IMR-90 (cell line): Measurements from ENCODE around the gene LPXN. TPM values are rescaled to one million over a fixed set of nuclear protein-coding genes. Genes with fewer than 3 reads are reported as not detected.

Experiments used
- ATAC-seq: fragments of 200-7000 bp; cut with Tn5 transposase; 2 replicates; pipeline ENCODE4 v1.9.1; 2020; ENCODE audit warnings: low read depth, mild to moderate bottlenecking, moderate library complexity
- BruUV-seq: library from RNA; stranded (reverse); fragments of 400-500 nt; replicated peaks from 2 replicates; lab custom pipeline; 2021; lab: Mats Ljungman, UMichigan
- CTCF ChIA-PET: fragments of 300-600 bp; formaldehyde crosslinking; extraction: SDS; loops from one replicate; lab custom pipeline; 2021; ENCODE audit warnings: antibody characterized with exemption; lab: Yijun Ruan, JAX
- POLR2A ChIA-PET: fragments of 300-600 bp; sonication (Branson Sonifier 250); formaldehyde crosslinking; loops from one replicate; lab custom pipeline; 2022; ENCODE audit warnings: antibody characterized with exemption; ENCODE audit not compliant: unreplicated experiment; lab: Charles Lee
- DNase-seq: peaks from one replicate; pipeline ENCODE4 v3.0.0; 2013
- H2AFZ ChIP-seq: replicated peaks from 2 replicates; pipeline ENCODE3; 2013; ENCODE audit warnings: low read length, mild to moderate bottlenecking; ENCODE audit not compliant: poor library complexity
- H2AK5ac ChIP-seq: 2 replicates; pipeline ENCODE4 v1.6.1; 2013; ENCODE audit warnings: low read depth, low read length, inconsistent platforms
- H2AK9ac ChIP-seq: replicated peaks from 2 replicates; pipeline ENCODE3; 2013; ENCODE audit warnings: mild to moderate bottlenecking, low read depth, low read length, moderate library complexity; ENCODE audit not compliant: poor library complexity
- H2BK120ac ChIP-seq: 2 replicates; pipeline ENCODE4 v1.6.1; 2013; ENCODE audit warnings: low read depth, low read length, inconsistent platforms
- H2BK15ac ChIP-seq: 3 replicates; pipeline ENCODE4 v1.6.1; 2013; ENCODE audit warnings: low read depth, low read length, inconsistent platforms
- H2BK20ac ChIP-seq: 2 replicates; pipeline ENCODE4 v1.6.1; 2013; ENCODE audit warnings: low read depth, mild to moderate bottlenecking, inconsistent platforms, low read length, moderate library complexity
- H2BK5ac ChIP-seq: 2 replicates; pipeline ENCODE4 v1.6.1; 2013; ENCODE audit warnings: mild to moderate bottlenecking, low read depth, low read length, inconsistent platforms; ENCODE audit not compliant: poor library complexity, severe bottlenecking
- H3K14ac ChIP-seq: replicated peaks from 2 replicates; pipeline ENCODE4 v1.6.1; 2013; ENCODE audit warnings: low read depth, low read length, inconsistent platforms
- H3K18ac ChIP-seq: 2 replicates; pipeline ENCODE4 v1.6.1; 2013; ENCODE audit warnings: low read depth, low read length, control low read depth
- H3K23ac ChIP-seq: 2 replicates; pipeline ENCODE4 v1.6.1; 2013; ENCODE audit warnings: low read depth, low read length, inconsistent platforms
- H3K27ac ChIP-seq: 2 replicates; pipeline ENCODE4 v1.5.1; 2013; ENCODE audit warnings: mild to moderate bottlenecking, control low read depth, low read length; ENCODE audit not compliant: insufficient read depth
- H3K27me3 ChIP-seq: 2 replicates; pipeline ENCODE4 v1.6.1; 2013; ENCODE audit warnings: low read length; ENCODE audit not compliant: control insufficient read depth, insufficient read depth
- H3K36me3 ChIP-seq: 2 replicates; pipeline ENCODE4 v1.6.1; 2013; ENCODE audit warnings: low read length, mixed read lengths; ENCODE audit not compliant: control insufficient read depth, insufficient read depth
- H3K4ac ChIP-seq: 2 replicates; pipeline ENCODE4 v1.6.1; 2013; ENCODE audit warnings: low read depth, low read length, inconsistent platforms
- H3K4me1 ChIP-seq: 2 replicates; pipeline ENCODE4 v1.6.1; 2013; ENCODE audit warnings: low read length, mixed read lengths; ENCODE audit not compliant: control insufficient read depth, insufficient read depth
- H3K4me2 ChIP-seq: 2 replicates; pipeline ENCODE4 v1.6.1; 2013; ENCODE audit warnings: low read depth, mild to moderate bottlenecking, control low read depth, low read length, moderate library complexity
- H3K4me3 ChIP-seq: 2 replicates; pipeline ENCODE4 v1.5.1; 2013; ENCODE audit warnings: low read depth, mild to moderate bottlenecking, control low read depth, low read length, moderate library complexity; ENCODE audit not compliant: insufficient read depth
- H3K56ac ChIP-seq: 2 replicates; pipeline ENCODE4 v1.6.1; 2013; ENCODE audit warnings: low read length, inconsistent platforms; ENCODE audit not compliant: insufficient read depth; ENCODE audit errors: extremely low read depth
- H3K79me1 ChIP-seq, 2 experiments: 2 replicates each; pipeline ENCODE4 v1.6.1; 2013; ENCODE audit warnings: low read length in 2 of 2, inconsistent platforms in 1 of 2, low read depth in 1 of 2
- H3K9ac ChIP-seq: 2 replicates; pipeline ENCODE4 v1.6.1; 2013; ENCODE audit warnings: low read depth, low read length, control low read depth
- H3K9me1 ChIP-seq: 2 replicates; pipeline ENCODE4 v1.6.1; 2013; ENCODE audit warnings: low read length, inconsistent platforms; ENCODE audit not compliant: insufficient read depth
- H3K9me3 ChIP-seq: 2 replicates; pipeline ENCODE4 v1.6.1; 2013; ENCODE audit warnings: low read length; ENCODE audit not compliant: control insufficient read depth, insufficient read depth
- H4K20me1 ChIP-seq: 2 replicates; pipeline ENCODE4 v1.6.1; 2013; ENCODE audit warnings: low read length, inconsistent platforms; ENCODE audit not compliant: insufficient read depth
- H4K5ac ChIP-seq: 2 replicates; pipeline ENCODE4 v1.6.1; 2013; ENCODE audit warnings: mild to moderate bottlenecking, low read depth, low read length, control low read depth
- H4K8ac ChIP-seq, 2 experiments: 2 replicates each; pipeline ENCODE4 v1.6.1; 2013; ENCODE audit warnings: low read depth in 2 of 2, low read length in 2 of 2, control low read depth in 1 of 2, inconsistent platforms in 1 of 2
- H4K91ac ChIP-seq: 2 replicates; pipeline ENCODE4 v1.6.1; 2013; ENCODE audit warnings: low read depth, low read length, inconsistent platforms; ENCODE audit not compliant: insufficient read depth
- BHLHE40 ChIP-seq: fragments of 150-350 bp; IDR thresholded peaks from 2 replicates; pipeline ENCODE4 v1.6.1; 2016; ENCODE audit warnings: mild to moderate bottlenecking, low read depth, low read length
- CEBPB ChIP-seq: IDR thresholded peaks from 2 replicates; pipeline ENCODE4 v1.6.1; 2012; ENCODE audit warnings: low read depth, low read length, improper control_type of control experiment
- CHD1 ChIP-seq: IDR thresholded peaks from 2 replicates; pipeline ENCODE4 v1.6.1; 2012; ENCODE audit warnings: low read depth, low read length, improper control_type of control experiment
- FOS ChIP-seq: fragments of 150-350 bp; IDR thresholded peaks from 2 replicates; pipeline ENCODE4 v1.6.1; 2016; ENCODE audit warnings: low read depth, low read length
- MAFK ChIP-seq: IDR thresholded peaks from 2 replicates; pipeline ENCODE4 v1.6.1; 2012; ENCODE audit warnings: low read depth, low read length, improper control_type of control experiment
- MAZ ChIP-seq: IDR thresholded peaks from 2 replicates; pipeline ENCODE4 v1.6.1; 2012; ENCODE audit warnings: low read depth, mild to moderate bottlenecking, low read length, improper control_type of control experiment, moderate library complexity, borderline replicate concordance
- MXI1 ChIP-seq: IDR thresholded peaks from 2 replicates; pipeline ENCODE4 v1.6.1; 2012; ENCODE audit warnings: low read depth, mild to moderate bottlenecking, low read length, moderate library complexity, borderline replicate concordance
- NFE2L2 ChIP-seq: fragments of 150-350 bp; IDR thresholded peaks from 2 replicates; pipeline ENCODE4 v1.6.1; 2016; ENCODE audit warnings: low read depth, mild to moderate bottlenecking, low read length
- POLR2A ChIP-seq: IDR thresholded peaks from 2 replicates; pipeline ENCODE4 v1.6.1; 2012; ENCODE audit warnings: mild to moderate bottlenecking, low read depth, low read length
- RAD21 ChIP-seq: IDR thresholded peaks from 2 replicates; pipeline ENCODE4 v1.6.1; 2012; ENCODE audit warnings: low read length, improper control_type of control experiment
- RCOR1 ChIP-seq: IDR thresholded peaks from 2 replicates; pipeline ENCODE4 v1.6.1; 2012; ENCODE audit warnings: mild to moderate bottlenecking, low read length, improper control_type of control experiment; ENCODE audit not compliant: insufficient replicate concordance
- RFX5 ChIP-seq: IDR thresholded peaks from 2 replicates; pipeline ENCODE4 v1.8.0; 2012; ENCODE audit warnings: low read depth, mild to moderate bottlenecking, low read length, moderate library complexity
- SMC3 ChIP-seq: fragments of 150-350 bp; IDR thresholded peaks from 2 replicates; pipeline ENCODE4 v1.6.1; 2016; ENCODE audit warnings: low read depth, mild to moderate bottlenecking, antibody characterized with exemption, low read length, moderate library complexity
- WGBS, 2 experiments: methylation state at CpG; one replicate each; pipeline versions ENCODE4 v1.1.5 to v1.1.7; 2013; ENCODE audit warnings: missing lambda C conversion rate in 2 of 2; ENCODE audit not compliant: insufficient read length in 1 of 2; ENCODE audit errors: extremely low coverage in 2 of 2; 5-methylcytosine and 5-hydroxymethylcytosine counted together
- dilution Hi-C: fragments of 300-500 bp; cut with HindIII; formaldehyde crosslinking; loops from one replicate; pipeline ENCODE4 v1.14.3; 2018; ENCODE audit warnings: low sequenced_read_pairs; ENCODE audit not compliant: unreplicated experiment
- in situ Hi-C: fragments of 300-500 bp; cut with MboI; formaldehyde crosslinking; loops from 3 replicates; pipeline ENCODE4 v1.14.3; 2019; ENCODE audit warnings: low sequenced_read_pairs, inconsistent platforms, mixed read lengths
- intact Hi-C: fragments of 100-400 bp; cut with micrococcal nuclease; formaldehyde crosslinking; loops from 2 replicates; pipeline ENCODE4 v1.10.0; 2022
- polyA plus RNA-seq, 3 experiments: library from polyadenylated mRNA; depleted of rRNA; stranded (reverse); fragments of >200 nt; gene quantifications; 2 replicates each; pipeline ENCODE4 v1.2.3, GENCODE V29; 2012; ENCODE audit warnings: low replicate concordance in 1 of 3
- total RNA-seq: library from RNA; depleted of rRNA; stranded (reverse); fragments of >200 nt; gene quantifications from 2 replicates; pipeline ENCODE4 v1.2.3, GENCODE V29; 2012
- TF ChIP-seq, protein P1 (sequence below): fragments of 150-350 bp; IDR thresholded peaks from 2 replicates; pipeline ENCODE4 v1.6.1; 2017; ENCODE audit warnings: mild to moderate bottlenecking, antibody characterized with exemption, low read length, low read depth
- TF ChIP-seq, protein P2 (sequence below): conservative IDR thresholded peaks from 2 replicates; pipeline ENCODE4 v1.5.1; 2012; ENCODE audit warnings: mild to moderate bottlenecking, low read depth, low read length, improper control_type of control experiment
- TF ChIP-seq, protein P3 (sequence below): fragments of 150-350 bp; IDR thresholded peaks from 2 replicates; pipeline ENCODE4 v1.6.1; 2016; ENCODE audit warnings: low read depth, mild to moderate bottlenecking, low read length, moderate library complexity, borderline replicate concordance

The LPXN gene
- total and polyA plus RNA-seq, 2 of the 4 experiments (the other 2 are of a cell fraction), result 13.4 to 15.7 TPM

DNA sequence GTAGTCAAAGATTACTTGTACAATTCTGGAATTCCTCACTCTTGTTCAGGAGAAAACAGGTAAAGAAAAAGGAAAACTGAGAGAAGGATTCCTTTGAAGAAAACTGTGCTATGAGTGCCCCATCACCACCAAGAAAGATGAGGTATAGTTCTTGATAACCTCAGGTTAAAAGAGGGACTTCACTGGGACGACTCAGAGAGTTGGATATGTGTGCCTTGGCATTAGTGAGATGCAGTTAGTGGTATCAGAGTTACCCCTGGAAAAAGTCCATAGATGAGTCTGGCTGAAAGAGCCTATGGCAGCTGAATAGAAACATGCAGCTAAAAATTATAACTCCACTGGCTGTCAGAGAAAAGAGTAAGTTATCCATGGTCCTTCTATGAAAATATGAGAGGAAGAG, 28.8 kb downstream of the LPXN start:
- Histone ChIP-seq H3K4me2 (no peak overlapping the region), H3K23ac (no peak overlapping the region), H3K36me3 (peaks cover 14% of the 10 kb centered on the region), H2BK120ac (no peak overlapping the region), H4K91ac (no peak overlapping the region), H3K27ac (no peak overlapping the region), H2BK5ac (no peak overlapping the region), H3K18ac (no peak overlapping the region), H4K8ac (no peak overlapping the region), H3K9ac (no peak overlapping the region), H3K4ac (no peak overlapping the region), H3K56ac (no peak overlapping the region), H3K4me3 (no peak overlapping the region), H2AK9ac (no peak overlapping the region), H4K20me1 (no peaks in the 10 kb centered on the region), H2AFZ (no peak overlapping the region), H2BK20ac (no peak overlapping the region), H3K9me3 (no peaks in the 10 kb centered on the region), H4K5ac (no peak overlapping the region), H3K79me1 (no peaks in the 10 kb centered on the region), H3K27me3 (no peaks in the 10 kb centered on the region), H3K9me1 (0 out of 2 replicates have a peak, but pooled peaks cover 3% of the 10 kb centered on the region), H3K14ac (no peak overlapping the region), H3K4me1 (no peaks in the 10 kb centered on the region), H2BK15ac (no peak overlapping the region), H2AK5ac (no peak overlapping the region)
- in situ Hi-C loops, result no loop called here
- WGBS, 2 experiments, result no CpG with 5 or more reads among the region's 1 CpG
- dilution Hi-C loops, result no loop called here
- no TSS peak for BruUV-seq
- no peak for TF ChIP-seq POLR2A
- TF ChIP-seq MAZ, result no peak
- no peak for TF ChIP-seq RAD21
- TF ChIP-seq CEBPB, result no peak
- no peak for TF ChIP-seq RFX5
- TF ChIP-seq, protein P1, sequence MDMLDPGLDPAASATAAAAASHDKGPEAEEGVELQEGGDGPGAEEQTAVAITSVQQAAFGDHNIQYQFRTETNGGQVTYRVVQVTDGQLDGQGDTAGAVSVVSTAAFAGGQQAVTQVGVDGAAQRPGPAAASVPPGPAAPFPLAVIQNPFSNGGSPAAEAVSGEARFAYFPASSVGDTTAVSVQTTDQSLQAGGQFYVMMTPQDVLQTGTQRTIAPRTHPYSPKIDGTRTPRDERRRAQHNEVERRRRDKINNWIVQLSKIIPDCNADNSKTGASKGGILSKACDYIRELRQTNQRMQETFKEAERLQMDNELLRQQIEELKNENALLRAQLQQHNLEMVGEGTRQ, result no peak
- TF ChIP-seq NFE2L2, result no peak
- TF ChIP-seq BHLHE40, result no peak
- TF ChIP-seq, protein P2, sequence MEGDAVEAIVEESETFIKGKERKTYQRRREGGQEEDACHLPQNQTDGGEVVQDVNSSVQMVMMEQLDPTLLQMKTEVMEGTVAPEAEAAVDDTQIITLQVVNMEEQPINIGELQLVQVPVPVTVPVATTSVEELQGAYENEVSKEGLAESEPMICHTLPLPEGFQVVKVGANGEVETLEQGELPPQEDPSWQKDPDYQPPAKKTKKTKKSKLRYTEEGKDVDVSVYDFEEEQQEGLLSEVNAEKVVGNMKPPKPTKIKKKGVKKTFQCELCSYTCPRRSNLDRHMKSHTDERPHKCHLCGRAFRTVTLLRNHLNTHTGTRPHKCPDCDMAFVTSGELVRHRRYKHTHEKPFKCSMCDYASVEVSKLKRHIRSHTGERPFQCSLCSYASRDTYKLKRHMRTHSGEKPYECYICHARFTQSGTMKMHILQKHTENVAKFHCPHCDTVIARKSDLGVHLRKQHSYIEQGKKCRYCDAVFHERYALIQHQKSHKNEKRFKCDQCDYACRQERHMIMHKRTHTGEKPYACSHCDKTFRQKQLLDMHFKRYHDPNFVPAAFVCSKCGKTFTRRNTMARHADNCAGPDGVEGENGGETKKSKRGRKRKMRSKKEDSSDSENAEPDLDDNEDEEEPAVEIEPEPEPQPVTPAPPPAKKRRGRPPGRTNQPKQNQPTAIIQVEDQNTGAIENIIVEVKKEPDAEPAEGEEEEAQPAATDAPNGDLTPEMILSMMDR, result no peak
- TF ChIP-seq, protein P3, sequence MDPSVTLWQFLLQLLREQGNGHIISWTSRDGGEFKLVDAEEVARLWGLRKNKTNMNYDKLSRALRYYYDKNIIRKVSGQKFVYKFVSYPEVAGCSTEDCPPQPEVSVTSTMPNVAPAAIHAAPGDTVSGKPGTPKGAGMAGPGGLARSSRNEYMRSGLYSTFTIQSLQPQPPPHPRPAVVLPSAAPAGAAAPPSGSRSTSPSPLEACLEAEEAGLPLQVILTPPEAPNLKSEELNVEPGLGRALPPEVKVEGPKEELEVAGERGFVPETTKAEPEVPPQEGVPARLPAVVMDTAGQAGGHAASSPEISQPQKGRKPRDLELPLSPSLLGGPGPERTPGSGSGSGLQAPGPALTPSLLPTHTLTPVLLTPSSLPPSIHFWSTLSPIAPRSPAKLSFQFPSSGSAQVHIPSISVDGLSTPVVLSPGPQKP, result no peak
- no peak for TF ChIP-seq SMC3
- TF ChIP-seq FOS, result no peak
- no peak for TF ChIP-seq CHD1
- TF ChIP-seq MAFK, result no peak
- TF ChIP-seq RCOR1, result no peak
- no peak for TF ChIP-seq MXI1
- intact Hi-C loops, result no loop called here
- no peak for ATAC-seq
- POLR2A ChIA-PET, result no interaction called here
- DNase-seq, result no peak
- CTCF ChIA-PET, result interaction anchor here (0.6 kb wide), 1 partner anchor 30 kb away, joined by 3 read pairs; no protein-coding TSS in a partner anchor
